HCT116 (cell line): Measurements from ENCODE around the gene POPDC3. TPM values are rescaled to one million over a fixed set of nuclear protein-coding genes. Genes with fewer than 3 reads are reported as not detected.
A peak's percentile ranks its signal among the peaks of the same experiment; 100 is the strongest.

Source experiments
- ATAC-seq: fragments of 200-7000 bp; cut with Tn5 transposase; 2 replicates; pipeline ENCODE4 v1.9.1; 2020; ENCODE audit warnings: mild to moderate bottlenecking, moderate library complexity
- BruUV-seq: library from RNA; stranded (reverse); fragments of 400-500 nt; replicated peaks from 2 replicates; lab custom pipeline; 2021; lab: Mats Ljungman, UMichigan
- CTCF ChIA-PET: fragments of 300-600 bp; sonication (Branson Sonifier 250); formaldehyde crosslinking; loops from one replicate; lab custom pipeline; 2021; ENCODE audit warnings: antibody characterized with exemption; lab: Charles Lee
- POLR2A ChIA-PET: fragments of 300-600, 350-600 bp; sonication (Branson Sonifier 250); formaldehyde crosslinking; loops from one replicate; lab custom pipeline; 2021; ENCODE audit warnings: antibody characterized with exemption; lab: Charles Lee
- RAD21 ChIA-PET, 2 experiments: fragments of 300-600 bp; sonication (Branson Sonifier 250); formaldehyde crosslinking; loops; one replicate each; lab custom pipeline; 2023; ENCODE audit warnings: low total read pairs in 2 of 2; ENCODE audit not compliant: uncharacterized antibody in 2 of 2, unreplicated experiment in 2 of 2, low non-redundant PET in 1 of 2; lab: Charles Lee
- DNase-seq: peaks from one replicate; pipeline ENCODE4 v3.0.0-alpha.2; 2010; ENCODE audit warnings: low read depth, low spot score
- H2AFZ ChIP-seq: fragments of 200-600 bp; shearing (Covaris generic), sonication (generic); 2 replicates; pipeline ENCODE4 v1.6.1; 2017; ENCODE audit warnings: low read depth, mixed run types, mixed read lengths, antibody characterized with exemption, low read length; ENCODE audit not compliant: poor library complexity, severe bottlenecking
- H3K27ac ChIP-seq: 2 replicates; pipeline ENCODE4 v1.5.1; 2012; ENCODE audit warnings: low read depth, low read length
- H3K27me3 ChIP-seq: fragments of 200-600 bp; sonication (generic); 2 replicates; pipeline ENCODE4 v1.6.1; 2016; ENCODE audit warnings: mixed run types, low read length, mixed read lengths; ENCODE audit not compliant: insufficient read depth
- H3K36me3 ChIP-seq, 2 experiments: fragments of 200-500 bp in 1 of 2; fragments of 200-600 bp in 1 of 2; sonication (Bioruptor generic) in 1 of 2; sonication (generic) in 1 of 2; 2 replicates each; pipeline versions ENCODE4 v1.5.1 to v1.6.1; 2014 to 2016; ENCODE audit warnings: low read length in 2 of 2, inconsistent platforms in 1 of 2, mixed read lengths in 1 of 2, mixed run types in 1 of 2; ENCODE audit not compliant: insufficient read depth in 2 of 2, control insufficient read depth in 1 of 2
- H3K4me1 ChIP-seq, 2 experiments: fragments of 200-600 bp in 1 of 2; sonication (generic) in 1 of 2; 2 replicates each; pipeline versions ENCODE4 v1.5.1 to v1.6.1; 2012 to 2017; ENCODE audit warnings: low read length in 2 of 2, inconsistent platforms in 1 of 2, mild to moderate bottlenecking in 1 of 2, mixed read lengths in 1 of 2, mixed run types in 1 of 2, moderate library complexity in 1 of 2; ENCODE audit not compliant: insufficient read depth in 2 of 2, control insufficient read depth in 1 of 2
- H3K4me2 ChIP-seq: fragments of 200-600 bp; sonication (generic); 2 replicates; pipeline ENCODE4 v1.6.1; 2017; ENCODE audit warnings: mixed run types, low read length, mixed read lengths
- H3K4me3 ChIP-seq, 2 experiments: fragments of 200-600 bp in 1 of 2; sonication (generic) in 1 of 2; replicated peaks in 1 of 2; 2 replicates each; pipeline ENCODE4 v1.5.1; 2011 to 2016; ENCODE audit warnings: low read length in 2 of 2, control low read depth in 1 of 2, low read depth in 1 of 2, mild to moderate bottlenecking in 1 of 2, mixed read lengths in 1 of 2, mixed run types in 1 of 2
- H3K79me2 ChIP-seq: fragments of 200-600 bp; sonication (generic); 2 replicates; pipeline ENCODE4 v1.6.1; 2017; ENCODE audit warnings: mild to moderate bottlenecking, mixed run types, low read length, moderate library complexity, mixed read lengths; ENCODE audit not compliant: insufficient read depth
- H3K9ac ChIP-seq: fragments of 200-600 bp; sonication (generic); 2 replicates; pipeline ENCODE4 v1.6.1; 2016; ENCODE audit warnings: low read length, mixed read lengths
- H3K9me2 ChIP-seq: fragments of 200-600 bp; sonication (generic), shearing (Covaris generic); 2 replicates; pipeline ENCODE4 v1.6.1; 2017; ENCODE audit warnings: mixed run types, mild to moderate bottlenecking, moderate library complexity; ENCODE audit not compliant: insufficient read depth
- H3K9me3 ChIP-seq, 2 experiments: fragments of 200-500 bp in 1 of 2; fragments of 200-600 bp in 1 of 2; sonication (Bioruptor generic) in 1 of 2; sonication (generic) in 1 of 2; 2 replicates each; pipeline ENCODE4 v1.6.1; 2014 to 2017; ENCODE audit warnings: low read length in 2 of 2, mixed read lengths in 2 of 2, inconsistent platforms in 1 of 2, low read depth in 1 of 2, mild to moderate bottlenecking in 1 of 2, mixed run types in 1 of 2, moderate library complexity in 1 of 2; ENCODE audit not compliant: control insufficient read depth in 1 of 2, insufficient read depth in 1 of 2
- H4K20me1 ChIP-seq: fragments of 200-600 bp; sonication (generic), shearing (Covaris generic); 2 replicates; pipeline ENCODE4 v1.6.1; 2017; ENCODE audit warnings: mixed run types, mild to moderate bottlenecking, moderate library complexity; ENCODE audit not compliant: insufficient read depth
- ATF3 ChIP-seq: IDR thresholded peaks from 2 replicates; pipeline ENCODE4 v1.6.1; 2012
- CBX3 ChIP-seq: IDR thresholded peaks from 2 replicates; pipeline ENCODE4 v1.6.1; 2012; ENCODE audit warnings: low read depth
- CEBPB ChIP-seq: IDR thresholded peaks from 2 replicates; pipeline ENCODE4 v1.6.1; 2012; ENCODE audit warnings: low read depth
- EGR1 ChIP-seq: IDR thresholded peaks from 2 replicates; pipeline ENCODE4 v1.6.1; 2012; ENCODE audit warnings: low read depth
- EZH2 ChIP-seq: fragments of 200-600 bp; sonication (generic); IDR thresholded peaks from 2 replicates; pipeline ENCODE4 v1.6.1; 2017; ENCODE audit warnings: antibody characterized with exemption, mixed run types
- JUND ChIP-seq: IDR thresholded peaks from 2 replicates; pipeline ENCODE4 v1.6.1; 2012
- MAX ChIP-seq: IDR thresholded peaks from 2 replicates; pipeline ENCODE4 v1.6.1; 2012
- RAD21 ChIP-seq: IDR thresholded peaks from 2 replicates; pipeline ENCODE4 v1.6.1; 2012; ENCODE audit warnings: low read depth, mild to moderate bottlenecking
- REST ChIP-seq: IDR thresholded peaks from 2 replicates; pipeline ENCODE4 v1.6.1; 2012; ENCODE audit warnings: low read depth
- SIN3A ChIP-seq: IDR thresholded peaks from 2 replicates; pipeline ENCODE4 v1.6.1; 2012; ENCODE audit warnings: low read depth
- SP1 ChIP-seq: IDR thresholded peaks from 2 replicates; pipeline ENCODE4 v1.6.1; 2012; ENCODE audit warnings: low read depth
- ZBTB33 ChIP-seq: IDR thresholded peaks from 2 replicates; pipeline ENCODE4 v1.6.1; 2011; ENCODE audit warnings: mild to moderate bottlenecking, low read length, moderate library complexity; ENCODE audit not compliant: insufficient replicate concordance; ENCODE audit errors: extremely low read depth
- ZNF274 ChIP-seq: fragments of 200-500 bp; sonication (Bioruptor generic); IDR thresholded peaks from 2 replicates; pipeline ENCODE4 v1.6.1; 2014; ENCODE audit warnings: mild to moderate bottlenecking, low read depth, low read length, inconsistent platforms
- intact Hi-C: fragments of 100-400 bp; cut with micrococcal nuclease; formaldehyde crosslinking; loops from 2 replicates; pipeline ENCODE4 v1.10.0; 2022
- total RNA-seq: library from RNA; stranded (reverse); gene quantifications from one replicate; pipeline ENCODE4 v1.2.1, GENCODE V29; 2021; ENCODE audit not compliant: unreplicated experiment

POPDC3 gene
- total RNA-seq, 1 experiment from 2014 or later, result 10.1 TPM

GRCh38 chr6:105178110-105178509 is 1.7 kb downstream of the POPDC3 start (continued):
- no peak for TF ChIP-seq REST
- no peak for TF ChIP-seq ZBTB33
- no peak for TF ChIP-seq CBX3
- TF ChIP-seq, all 23 proteins: peak for 0

- ChIA-PET POLR2A (no interaction called here), CTCF (interaction anchor here (0.8 kb wide), 1 partner anchor 225 kb away, joined by 3 read pairs; the partner anchor contains the start of gene PREP), RAD21 (no interaction called here)
- no peak overlapping the region for H2AFZ ChIP-seq
- no peaks in the 10 kb centered on the region for H3K9me3 ChIP-seq
- DNase-seq (no peak), ATAC-seq (no peak)
- intact Hi-C loops, result no loop called here
- no peaks in the 10 kb centered on the region for H4K20me1 ChIP-seq
- H3K9me2 ChIP-seq, result no peaks in the 10 kb centered on the region
- no TSS peak for BruUV-seq
- H3K27ac ChIP-seq, result no peak overlapping the region
- H3K79me2 ChIP-seq, result peaks cover 14% of the 10 kb centered on the region; the same call in 1 of the 2 replicates
- H3K36me3 ChIP-seq, result no peaks in the 10 kb centered on the region
- H3K4me2 ChIP-seq, result peak overlapping the region; percentile 95; the same call in 1 of the 2 replicates
- peaks cover 4 to 41% of the 10 kb centered on the region in 2 experiments for H3K4me1 ChIP-seq
- H3K27me3 ChIP-seq, result no peaks in the 10 kb centered on the region
- no peak overlapping the region for H3K4me3 ChIP-seq
- H3K9ac ChIP-seq, result no peak overlapping the region
- TF ChIP-seq REST, result no peak
- TF ChIP-seq JUND, result no peak
- no peak for TF ChIP-seq SIN3A
- no peak for TF ChIP-seq RAD21
- TF ChIP-seq ATF3, result no peak
- no peak for TF ChIP-seq MAX
- TF ChIP-seq ZNF274, result no peak
- no peak for TF ChIP-seq SP1
- TF ChIP-seq EZH2, result no peak
- no peak for TF ChIP-seq ZBTB33
- TF ChIP-seq CEBPB, result no peak
- TF ChIP-seq EGR1, result no peak
Measured at GRCh38 chr6:105177556-105177955, 2.3 kb downstream of the POPDC3 start.
